ENCODE measurements around the gene ANGPTL7. TPM values are rescaled to one million over a fixed set of nuclear protein-coding genes. Genes with fewer than 3 reads are reported as not detected.

ANGPTL7 gene
- total RNA-seq, 2 experiments from 2014 or later: not detected

GRCh38 chr1:11196945-11197344 lies 7.8 kb downstream of the ANGPTL7 start:
- Mint-ChIP-seq H3K4me1 (ENCODE audit: low read depth) (no peaks in the 10 kb centered on the region), H3K27me3 (no peaks in the 10 kb centered on the region), H3K9me3 (no peaks in the 10 kb centered on the region), H3K4me3 (no peak overlapping the region), H3K36me3 (ENCODE audit: low read depth) (peaks cover 91% of the 10 kb centered on the region), H3K27ac (no peak overlapping the region)
- Histone ChIP-seq H3K9me3 (ENCODE audit: control insufficient read depth in 1 of 2, insufficient read depth in 1 of 2, low read length in 2 of 2) (no peaks in the 10 kb centered on the region), H3K4me3 (ENCODE audit: low read length) (no peak overlapping the region), H3K36me3 (ENCODE audit: insufficient read depth, low read length) (peaks cover 83% of the 10 kb centered on the region), H3K4me1 (ENCODE audit: insufficient read depth, low read length) (no peaks in the 10 kb centered on the region), H3K27ac (ENCODE audit: low read depth in 1 of 2, low read length in 2 of 2) (no peak overlapping the region), H3K27me3 (ENCODE audit: control insufficient read depth in 1 of 2, insufficient read depth in 2 of 2, low read length in 2 of 2) (no peaks in the 10 kb centered on the region)
- TF ChIP-seq, protein P1, sequence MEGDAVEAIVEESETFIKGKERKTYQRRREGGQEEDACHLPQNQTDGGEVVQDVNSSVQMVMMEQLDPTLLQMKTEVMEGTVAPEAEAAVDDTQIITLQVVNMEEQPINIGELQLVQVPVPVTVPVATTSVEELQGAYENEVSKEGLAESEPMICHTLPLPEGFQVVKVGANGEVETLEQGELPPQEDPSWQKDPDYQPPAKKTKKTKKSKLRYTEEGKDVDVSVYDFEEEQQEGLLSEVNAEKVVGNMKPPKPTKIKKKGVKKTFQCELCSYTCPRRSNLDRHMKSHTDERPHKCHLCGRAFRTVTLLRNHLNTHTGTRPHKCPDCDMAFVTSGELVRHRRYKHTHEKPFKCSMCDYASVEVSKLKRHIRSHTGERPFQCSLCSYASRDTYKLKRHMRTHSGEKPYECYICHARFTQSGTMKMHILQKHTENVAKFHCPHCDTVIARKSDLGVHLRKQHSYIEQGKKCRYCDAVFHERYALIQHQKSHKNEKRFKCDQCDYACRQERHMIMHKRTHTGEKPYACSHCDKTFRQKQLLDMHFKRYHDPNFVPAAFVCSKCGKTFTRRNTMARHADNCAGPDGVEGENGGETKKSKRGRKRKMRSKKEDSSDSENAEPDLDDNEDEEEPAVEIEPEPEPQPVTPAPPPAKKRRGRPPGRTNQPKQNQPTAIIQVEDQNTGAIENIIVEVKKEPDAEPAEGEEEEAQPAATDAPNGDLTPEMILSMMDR (IDR thresholded peaks at IDR 0.05): no peak
- CTCF ChIA-PET: interaction anchor here (0.6 to 1.3 kb wide), 2 partner anchors 135 to 159 kb away, joined by 3 to 4 read pairs; no protein-coding TSS in a partner anchor
- DNase-seq: no peak
- ATAC-seq (ENCODE audit: poor library complexity): no peak
- intact Hi-C loops (cut with DNase I, micrococcal nuclease): no loop called here
- POLR2A ChIA-PET: no interaction called here

DNA sequence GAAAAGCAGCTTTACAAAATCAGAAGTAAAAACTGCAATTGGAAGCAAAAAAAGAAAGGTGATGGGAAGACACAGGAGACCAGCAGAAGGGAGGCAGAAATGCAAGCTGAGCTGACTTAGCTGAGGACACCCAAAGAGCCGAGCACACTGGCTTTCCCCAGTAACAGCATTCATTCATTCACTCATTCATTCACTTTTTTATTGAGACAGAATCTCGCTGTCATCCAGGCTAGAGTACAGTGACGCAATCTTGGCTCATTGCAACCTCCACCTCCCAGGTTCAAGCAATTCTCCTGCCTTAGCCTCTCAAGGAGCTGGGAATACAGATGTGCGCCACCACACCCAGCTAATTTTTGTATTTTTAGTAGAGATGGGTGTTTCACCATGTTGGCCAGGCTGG lies 8.2 kb downstream of the ANGPTL7 start:
- Histone ChIP-seq H3K9me3 (ENCODE audit: control insufficient read depth in 1 of 2, insufficient read depth in 1 of 2, low read length in 2 of 2) (no peaks in the 10 kb centered on the region), H3K27me3 (ENCODE audit: control insufficient read depth in 1 of 2, insufficient read depth in 2 of 2, low read length in 2 of 2) (no peaks in the 10 kb centered on the region), H3K4me3 (ENCODE audit: low read length) (no peak overlapping the region), H3K4me1 (ENCODE audit: insufficient read depth, low read length) (no peaks in the 10 kb centered on the region), H3K27ac (ENCODE audit: low read depth in 1 of 2, low read length in 2 of 2) (no peak overlapping the region), H3K36me3 (ENCODE audit: insufficient read depth, low read length) (peaks cover 79% of the 10 kb centered on the region)
- TF ChIP-seq, protein P1 (IDR thresholded peaks at IDR 0.05): no peak
- Mint-ChIP-seq H3K36me3 (ENCODE audit: low read depth) (peaks cover 87% of the 10 kb centered on the region), H3K27ac (no peak overlapping the region), H3K4me1 (ENCODE audit: low read depth) (no peaks in the 10 kb centered on the region), H3K4me3 (no peak overlapping the region), H3K27me3 (no peaks in the 10 kb centered on the region), H3K9me3 (no peaks in the 10 kb centered on the region)
- ChIA-PET POLR2A (no interaction called here), CTCF (interaction anchor here (0.6 to 1.3 kb wide), 2 partner anchors 135 to 160 kb away, joined by 3 to 4 read pairs; no protein-coding TSS in a partner anchor)
- ATAC-seq (ENCODE audit: poor library complexity): no peak
- intact Hi-C loops (cut with DNase I, micrococcal nuclease): no loop called here
- no peak for DNase-seq

DNA sequence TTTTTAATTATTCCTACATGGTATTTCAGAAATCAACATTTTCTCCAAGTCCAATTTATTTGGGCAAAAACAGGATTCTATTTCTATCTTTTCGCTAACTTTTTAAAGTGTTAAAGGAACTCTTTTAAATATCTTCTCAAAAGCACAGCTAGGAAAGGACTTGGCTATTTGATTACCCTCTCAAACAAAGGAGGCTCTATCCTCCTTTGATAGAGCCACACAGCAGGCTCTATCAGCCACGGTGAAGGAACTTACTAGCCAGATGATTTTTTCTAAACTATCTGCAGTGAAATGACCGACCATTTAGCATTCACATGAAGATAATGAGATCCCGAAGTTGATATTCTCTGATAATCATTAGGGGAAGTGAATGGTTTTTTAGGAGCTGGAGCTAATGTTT lies 9.1 kb downstream of the ANGPTL7 start:
- ATAC-seq (ENCODE audit: poor library complexity): no peak
- CTCF ChIA-PET: no interaction called here
- H3K36me3 Mint-ChIP-seq (ENCODE audit: low read depth): peaks cover 83% of the 10 kb centered on the region

More for the DNA sequence above, 9.1 kb downstream of the ANGPTL7 start:
- no peak overlapping the region for H3K4me3 ChIP-seq (ENCODE audit: low read length)
- POLR2A ChIA-PET: no interaction called here
- no peaks in the 10 kb centered on the region for H3K9me3 ChIP-seq (ENCODE audit: control insufficient read depth in 1 of 2, insufficient read depth in 1 of 2, low read length in 2 of 2)
- TF ChIP-seq, protein P1 (IDR thresholded peaks at IDR 0.05): no peak
- intact Hi-C loops (cut with DNase I, micrococcal nuclease): no loop called here
- no peaks in the 10 kb centered on the region for H3K27me3 ChIP-seq (ENCODE audit: control insufficient read depth in 1 of 2, insufficient read depth in 2 of 2, low read length in 2 of 2)
- H3K4me3 Mint-ChIP-seq: no peak overlapping the region
- peaks cover 72% of the 10 kb centered on the region for H3K36me3 ChIP-seq (ENCODE audit: insufficient read depth, low read length)
- DNase-seq: no peak
- no peaks in the 10 kb centered on the region for H3K9me3 Mint-ChIP-seq
- H3K27ac Mint-ChIP-seq: no peak overlapping the region
- H3K4me1 ChIP-seq (ENCODE audit: insufficient read depth, low read length): no peaks in the 10 kb centered on the region
- no peaks in the 10 kb centered on the region for H3K4me1 Mint-ChIP-seq (ENCODE audit: low read depth)
- no peaks in the 10 kb centered on the region for H3K27me3 Mint-ChIP-seq
- H3K27ac ChIP-seq (ENCODE audit: low read depth in 1 of 2, low read length in 2 of 2): no peak overlapping the region

Measured in CD4-positive, alpha-beta T cell (primary cell).